ENCODE data around the gene TFAP2C.

The TFAP2C gene

DNA sequence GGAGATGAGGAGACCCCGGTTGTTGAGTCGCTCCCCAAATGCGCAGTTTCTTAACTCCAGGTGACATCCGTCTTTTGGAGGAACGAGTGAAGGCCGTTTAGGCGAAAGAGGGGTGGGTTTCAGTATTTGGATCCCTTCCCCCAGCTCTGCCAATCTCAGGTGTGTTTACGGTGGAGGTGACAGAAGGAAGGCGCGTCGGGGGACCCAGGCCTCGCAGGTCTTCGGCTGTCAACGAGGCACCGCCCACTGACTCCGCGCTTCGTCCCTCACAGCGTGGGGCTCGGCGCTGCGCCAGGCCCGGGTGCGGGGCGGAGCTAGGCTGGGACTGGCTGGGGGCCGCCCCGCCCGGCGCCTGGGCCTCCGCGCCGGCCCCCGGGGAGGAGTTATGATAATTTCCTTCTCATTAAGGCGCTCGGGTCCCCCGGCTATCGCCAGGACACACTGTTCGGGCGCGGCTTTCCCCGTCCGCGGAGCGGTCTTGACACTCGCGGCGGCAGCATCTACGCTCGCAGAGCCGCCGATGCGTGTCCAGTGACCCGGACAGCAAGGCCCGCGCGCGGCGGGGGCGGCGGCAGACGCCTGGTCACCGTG, at the start of gene TFAP2C:
Gene TFAP2C (plus strand): TSS at position 434 of the 591 bp plus-strand sequence. CDS start 239 bp downstream, outside the sequence.
- DNase-seq (ENCODE audit: low read depth) = no peak

DNA sequence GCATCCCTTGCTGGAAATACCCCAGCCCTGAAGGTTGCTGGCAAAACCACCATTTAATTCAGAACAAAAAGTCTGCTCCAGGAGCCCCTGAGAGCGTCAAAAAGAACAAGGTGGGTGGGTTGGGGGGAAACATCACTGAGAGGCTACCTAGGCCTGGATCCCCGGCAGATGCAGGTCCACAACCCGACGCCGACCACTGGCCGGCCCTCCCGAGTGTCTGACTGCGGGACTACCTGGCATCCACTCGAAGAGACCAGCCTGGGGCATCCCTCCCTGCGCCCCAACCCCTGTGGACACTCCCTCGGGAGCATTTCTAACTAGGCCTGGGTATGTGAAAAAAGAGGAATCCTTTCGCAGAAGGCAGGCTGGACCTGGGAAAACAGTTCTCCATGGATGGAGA, 48.9 kb upstream of the TFAP2C start:
- no peak for DNase-seq (ENCODE audit: low read depth)

DNA sequence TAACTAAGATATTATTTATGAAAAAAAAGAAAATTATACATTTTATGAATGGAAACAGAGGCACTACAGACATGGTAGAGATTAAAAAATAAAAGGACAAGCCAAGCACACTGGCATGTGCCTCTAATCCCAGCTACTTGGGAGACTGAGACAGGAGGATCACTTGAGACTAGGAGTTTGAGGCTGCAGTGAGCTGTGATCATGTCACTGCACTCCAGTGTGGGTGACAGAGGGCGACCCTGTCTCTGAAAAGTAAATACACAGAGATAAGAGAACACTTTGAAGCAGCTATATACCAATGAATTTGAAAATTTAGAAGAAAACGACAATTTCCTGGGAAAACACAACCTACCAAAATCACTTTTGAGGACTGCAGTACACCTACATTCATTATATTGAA, 47.4 kb upstream of the TFAP2C start:
- no peak for DNase-seq (ENCODE audit: low read depth)

DNA sequence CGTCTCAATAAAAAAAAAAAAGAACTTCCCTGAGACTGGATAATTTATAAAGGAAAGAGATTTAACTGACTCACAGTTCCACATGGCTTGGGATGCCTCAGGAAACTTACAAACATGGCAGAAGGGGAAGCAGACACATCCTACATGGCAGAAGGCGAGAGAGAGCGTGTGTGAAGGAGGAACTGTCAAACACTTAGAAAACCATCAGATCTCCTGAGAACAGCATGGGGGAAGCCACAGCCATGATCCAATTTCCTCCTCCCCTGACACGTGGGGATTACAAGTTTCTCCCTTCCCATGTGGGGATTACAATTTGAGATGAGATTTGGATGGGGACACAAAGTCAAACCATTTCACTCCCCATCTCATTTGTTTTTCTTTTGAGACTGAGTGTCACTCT, 46.6 kb upstream of the TFAP2C start:
- no peak for DNase-seq (ENCODE audit: low read depth)

DNA sequence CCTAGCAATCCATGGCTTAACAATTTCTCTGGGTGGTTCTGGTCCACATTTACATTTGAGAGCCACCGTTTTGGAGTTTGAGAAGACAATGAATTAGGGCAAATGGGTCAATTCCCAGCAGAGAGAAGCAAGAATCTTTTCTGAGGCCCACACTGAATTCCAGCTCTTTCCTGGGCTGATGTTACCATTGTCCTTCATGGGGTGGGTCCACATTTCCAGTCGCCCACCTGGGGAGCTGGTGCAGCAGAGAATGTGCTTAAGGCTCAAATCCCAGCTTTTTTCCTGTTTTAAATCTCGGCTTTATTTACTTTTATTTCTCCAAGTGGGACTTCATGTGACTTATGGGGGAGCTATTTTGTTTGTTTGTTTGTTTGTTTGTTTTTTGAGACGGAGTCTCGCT, 44.2 kb upstream of the TFAP2C start:
- DNase-seq (ENCODE audit: low read depth) = no peak

DNA sequence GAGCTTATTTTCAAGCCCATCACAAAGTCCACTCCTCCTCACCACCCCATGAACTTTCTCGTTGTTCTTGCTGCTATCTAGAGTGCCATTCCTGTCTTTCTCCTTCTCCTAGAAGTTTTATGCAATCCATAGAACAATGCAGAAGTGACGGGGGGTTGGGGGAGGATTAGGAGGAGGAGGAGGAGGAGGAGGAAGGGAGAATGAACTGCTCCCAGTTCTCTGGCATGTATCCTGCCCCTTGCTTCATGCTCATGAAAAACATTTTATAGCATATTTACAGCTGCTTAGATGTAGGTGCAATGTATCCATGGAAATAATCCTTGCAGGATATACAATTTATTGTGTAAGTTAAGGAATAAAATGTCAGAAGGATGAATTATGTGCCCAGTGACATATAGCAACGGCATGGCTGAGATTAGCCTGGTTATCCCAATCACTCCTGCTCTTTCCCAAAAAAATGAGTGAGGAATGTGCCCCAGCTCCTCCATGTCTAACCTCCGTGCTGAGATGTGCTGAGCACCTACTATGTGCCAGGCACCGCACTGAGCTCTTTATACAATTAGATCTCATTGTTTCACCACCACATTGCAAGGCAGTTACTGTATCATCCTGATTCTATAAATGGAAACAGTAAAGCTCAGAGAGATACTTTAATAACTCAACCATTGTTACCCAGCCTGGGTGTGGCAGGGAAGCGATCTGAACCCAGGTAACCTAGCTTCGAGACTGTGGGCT, 41.6 kb upstream of the TFAP2C start:
- DNase-seq (ENCODE audit: low read depth) = no peak

DNA sequence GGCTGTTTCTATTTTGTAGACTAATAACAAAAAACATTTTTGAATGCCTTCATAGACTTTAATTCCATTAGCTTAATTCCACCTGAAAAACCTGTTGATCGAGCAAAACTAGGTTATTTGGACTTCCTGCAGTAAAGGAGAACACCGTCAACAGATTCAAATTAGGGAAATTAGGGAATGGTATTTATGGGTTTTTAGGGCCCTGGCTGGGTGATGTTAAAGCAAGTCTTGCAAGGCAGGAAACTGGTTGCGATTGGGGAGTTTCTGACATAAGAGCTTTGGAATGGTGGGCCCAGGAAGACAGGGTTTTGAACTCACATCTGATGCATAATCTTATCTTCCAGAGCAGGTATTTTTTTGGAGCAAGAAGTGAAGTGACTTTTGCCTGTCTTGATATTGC, 40.1 kb upstream of the TFAP2C start:
- DNase-seq (ENCODE audit: low read depth) = no peak

DNA sequence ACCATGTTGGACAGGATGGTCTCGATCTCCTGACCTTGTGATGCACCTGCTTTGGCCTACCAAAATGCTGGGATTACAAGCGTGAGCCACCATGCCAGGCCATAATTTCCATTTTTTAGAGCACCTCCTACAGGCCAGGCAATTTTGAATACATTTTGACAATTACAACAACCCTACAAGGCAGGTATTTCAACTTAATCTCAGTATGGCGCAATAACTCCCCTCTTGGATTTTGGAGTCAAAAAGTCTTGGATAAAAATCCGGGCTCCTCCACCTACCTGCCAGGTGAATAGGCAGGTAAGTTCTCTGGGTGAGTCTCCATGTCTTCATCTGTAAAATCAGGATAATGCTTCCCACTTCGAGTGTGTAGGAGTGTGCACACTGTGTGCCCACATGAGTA, 39.5 kb upstream of the TFAP2C start:
- DNase-seq (ENCODE audit: low read depth) = no peak

DNA sequence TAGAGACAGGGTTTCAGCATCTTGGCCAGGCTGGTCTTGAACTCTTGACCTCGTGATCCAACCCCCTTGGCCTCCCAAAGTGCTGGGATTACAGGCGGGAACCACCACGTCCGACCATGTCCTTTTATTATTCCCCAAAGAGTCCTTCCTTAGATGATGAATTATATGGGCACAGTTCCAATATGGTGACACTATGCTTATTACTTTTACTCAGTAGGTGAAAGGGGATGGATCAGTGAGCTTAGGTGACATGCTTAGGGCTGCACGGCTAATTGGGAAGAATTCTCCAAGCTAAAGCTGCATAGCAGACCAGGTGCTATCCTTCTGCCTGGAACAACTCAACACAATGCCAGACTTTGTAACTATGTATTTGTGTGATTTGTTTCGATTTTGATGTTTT, 38.2 kb upstream of the TFAP2C start:
- DNase-seq (ENCODE audit: low read depth) = no peak

DNA sequence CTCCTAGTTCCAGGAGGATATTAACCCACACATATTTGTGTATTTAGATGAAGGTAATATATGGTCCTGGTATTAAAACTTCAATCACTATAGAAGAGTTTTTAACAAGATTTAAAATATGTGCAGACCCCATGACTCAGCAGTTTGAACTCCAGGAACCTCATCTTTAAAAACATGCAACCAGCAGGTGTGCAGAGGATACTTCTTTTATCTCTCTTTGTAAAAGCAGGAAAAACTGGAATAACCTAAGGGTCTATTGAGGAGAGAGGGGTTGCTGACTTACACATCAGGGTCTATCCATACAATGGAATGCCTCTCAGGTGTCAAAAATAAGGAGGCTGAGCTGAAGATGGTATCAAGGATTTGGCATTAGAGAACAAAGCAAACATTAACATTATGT, 36.9 kb upstream of the TFAP2C start:
- DNase-seq (ENCODE audit: low read depth) = no peak

DNA sequence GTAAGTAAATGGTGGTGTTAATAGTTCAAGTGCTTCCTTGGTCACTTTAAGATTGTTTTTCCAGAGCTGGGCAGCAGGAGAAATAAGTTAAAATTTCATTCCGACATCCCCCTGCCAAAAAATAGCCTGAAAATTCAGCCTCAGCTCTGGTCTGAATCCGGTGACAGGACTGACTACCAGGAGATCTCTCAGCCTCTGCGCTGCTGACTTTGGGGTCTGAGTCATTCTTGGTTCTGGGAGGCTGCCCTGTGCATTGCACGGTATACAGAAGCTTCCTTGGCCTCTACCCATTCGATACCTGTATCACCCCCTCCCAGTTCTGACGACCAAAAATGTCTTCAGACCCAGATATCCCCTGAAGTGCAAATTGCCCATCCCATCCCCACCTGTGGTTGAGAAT, 36.3 kb upstream of the TFAP2C start:
- no peak for DNase-seq (ENCODE audit: low read depth)

DNA sequence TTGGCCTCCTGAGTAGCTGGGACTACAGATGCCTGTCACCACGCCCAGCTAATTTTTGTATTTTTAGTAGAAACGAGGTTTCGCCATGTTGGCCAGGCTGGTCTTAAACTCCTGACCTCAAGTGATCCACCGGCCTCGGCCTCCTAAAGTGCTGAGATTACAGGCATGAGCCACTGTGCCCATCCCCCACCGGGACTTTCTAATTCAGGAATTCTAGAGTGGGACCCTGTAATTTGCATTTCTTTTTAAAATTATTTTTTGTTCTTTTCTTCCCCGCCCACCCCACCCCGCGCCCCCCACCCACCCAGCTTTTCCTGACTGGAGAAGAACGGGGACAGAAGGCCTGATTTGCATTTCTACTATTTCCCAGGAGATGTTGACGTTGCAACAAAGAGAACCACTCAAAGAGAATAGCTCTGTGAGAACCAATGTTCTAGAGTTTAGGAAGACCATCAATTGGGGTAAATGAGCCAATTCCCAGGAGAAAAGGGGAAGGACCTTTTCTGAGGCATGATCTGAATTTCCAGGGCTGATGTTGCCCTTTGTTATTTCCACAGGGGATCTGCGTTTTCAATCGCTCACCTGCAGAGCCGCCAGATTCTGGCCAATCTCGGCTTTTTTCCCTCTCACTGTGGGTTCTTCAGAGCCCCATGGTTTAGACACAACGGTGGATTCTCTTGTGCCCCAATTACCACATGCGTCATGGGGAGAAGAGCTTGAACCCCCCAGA, 33.2 kb upstream of the TFAP2C start:
- no peak for DNase-seq (ENCODE audit: low read depth)

DNA sequence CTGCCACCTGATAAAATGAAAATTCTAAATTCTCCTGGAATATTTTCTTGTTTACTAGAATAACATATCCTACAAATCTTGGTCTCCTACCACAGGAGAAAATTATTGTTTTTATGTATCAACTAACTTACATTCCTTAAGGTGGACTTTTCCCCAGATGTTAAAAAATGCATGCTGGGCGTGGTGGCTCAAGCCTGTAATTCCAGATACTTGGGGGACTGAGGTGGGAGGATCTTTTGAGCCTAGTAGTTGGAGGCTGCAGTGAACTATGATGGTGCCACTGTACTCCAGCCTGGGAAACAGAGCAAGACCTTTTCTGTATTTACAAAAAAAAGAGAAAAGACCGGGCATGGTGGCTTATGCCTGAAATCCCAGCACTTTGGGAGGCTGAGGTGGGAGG, 27.9 kb upstream of the TFAP2C start:
- DNase-seq (ENCODE audit: low read depth) = no peak

DNA sequence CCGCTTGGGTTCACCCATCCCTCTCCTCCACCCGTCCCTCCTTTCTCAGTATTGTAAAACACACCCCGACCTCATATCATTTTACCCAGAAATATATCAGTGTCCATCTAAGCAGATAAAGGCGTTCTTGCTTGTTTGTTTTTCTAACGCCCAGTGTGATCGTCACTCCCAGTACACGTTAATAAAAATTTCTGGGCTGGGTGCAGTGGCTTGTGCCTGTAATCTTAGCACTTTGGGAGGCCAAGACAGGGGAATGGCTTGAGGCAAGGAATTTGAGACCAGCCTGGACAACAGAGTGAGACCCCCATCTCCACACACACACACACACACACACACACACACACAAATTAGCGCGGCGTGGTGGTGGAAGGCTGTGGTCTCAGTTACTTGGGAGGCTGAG, 24.4 kb upstream of the TFAP2C start:
- no peak for DNase-seq (ENCODE audit: low read depth)

DNA sequence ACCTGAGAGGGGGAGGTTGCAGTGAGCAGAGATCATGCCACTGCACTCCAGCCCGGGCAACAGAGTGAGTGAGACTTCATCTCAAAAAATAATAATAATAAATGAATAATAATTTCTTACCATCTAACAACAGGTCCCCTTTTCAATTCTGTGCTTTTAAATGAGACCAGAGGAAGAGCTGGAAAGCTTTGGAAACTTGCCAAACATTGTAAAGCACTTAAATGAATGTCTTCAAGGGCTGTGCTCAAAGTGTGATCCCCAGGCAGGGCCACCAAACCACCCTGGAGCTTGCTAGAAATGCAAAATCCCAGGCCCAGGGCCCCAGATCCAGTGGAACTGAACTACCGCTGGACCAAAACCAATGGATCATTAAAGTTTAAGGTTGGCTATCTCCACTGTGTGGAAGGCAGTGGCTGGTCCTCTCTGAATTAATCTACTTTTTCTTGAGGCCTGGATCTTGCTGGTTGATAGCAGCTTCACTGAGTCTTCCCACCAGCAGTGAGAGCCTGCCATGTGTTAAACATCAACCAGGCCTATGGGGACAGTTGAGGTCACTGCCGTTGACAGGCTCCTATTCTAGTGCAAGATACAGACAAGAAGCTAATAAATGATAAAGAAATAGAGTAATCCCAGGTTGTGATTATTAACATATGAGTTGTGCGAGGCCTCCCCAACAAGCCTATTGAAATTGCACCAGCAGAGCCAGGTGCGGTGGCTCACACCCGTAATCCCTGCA, 23.7 kb upstream of the TFAP2C start:
- DNase-seq (ENCODE audit: low read depth) = no peak

DNA sequence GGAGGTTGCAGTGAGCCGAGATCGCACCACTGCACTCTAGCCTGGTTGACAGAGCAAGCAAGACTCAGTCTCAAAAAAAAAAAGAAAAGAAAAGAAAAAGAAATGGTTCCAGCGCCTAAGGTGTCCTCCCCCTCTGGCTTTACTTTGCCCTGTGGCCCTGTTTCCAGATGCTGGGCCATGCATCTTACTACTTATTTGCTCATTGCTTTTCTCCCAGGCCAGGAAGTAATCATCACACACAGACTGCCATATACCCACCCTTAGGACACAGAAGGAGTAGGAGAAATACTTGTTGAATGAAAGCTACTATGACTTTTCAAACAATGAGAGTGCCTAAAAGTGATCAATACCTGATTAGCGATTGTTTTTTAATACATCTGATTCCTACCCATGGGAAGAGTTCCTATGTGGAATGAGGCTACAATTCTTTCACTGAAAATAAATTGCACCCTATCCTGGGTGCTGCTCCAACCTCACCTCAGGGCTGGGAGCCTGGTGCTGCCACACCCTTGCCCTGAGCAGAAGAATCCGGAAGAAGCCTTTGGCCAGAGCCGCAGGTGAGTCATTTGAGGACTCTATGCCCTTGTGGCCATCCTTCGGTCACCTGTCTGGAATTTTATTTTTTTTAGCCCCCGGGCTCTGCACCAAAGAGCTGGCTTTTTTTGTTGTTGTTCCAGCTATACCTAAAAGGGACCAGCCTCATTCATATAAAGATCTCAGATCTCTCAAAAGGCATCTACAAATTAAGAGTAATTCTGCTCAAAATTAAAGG, 22.7 kb upstream of the TFAP2C start:
- no peak for DNase-seq (ENCODE audit: low read depth)

DNA sequence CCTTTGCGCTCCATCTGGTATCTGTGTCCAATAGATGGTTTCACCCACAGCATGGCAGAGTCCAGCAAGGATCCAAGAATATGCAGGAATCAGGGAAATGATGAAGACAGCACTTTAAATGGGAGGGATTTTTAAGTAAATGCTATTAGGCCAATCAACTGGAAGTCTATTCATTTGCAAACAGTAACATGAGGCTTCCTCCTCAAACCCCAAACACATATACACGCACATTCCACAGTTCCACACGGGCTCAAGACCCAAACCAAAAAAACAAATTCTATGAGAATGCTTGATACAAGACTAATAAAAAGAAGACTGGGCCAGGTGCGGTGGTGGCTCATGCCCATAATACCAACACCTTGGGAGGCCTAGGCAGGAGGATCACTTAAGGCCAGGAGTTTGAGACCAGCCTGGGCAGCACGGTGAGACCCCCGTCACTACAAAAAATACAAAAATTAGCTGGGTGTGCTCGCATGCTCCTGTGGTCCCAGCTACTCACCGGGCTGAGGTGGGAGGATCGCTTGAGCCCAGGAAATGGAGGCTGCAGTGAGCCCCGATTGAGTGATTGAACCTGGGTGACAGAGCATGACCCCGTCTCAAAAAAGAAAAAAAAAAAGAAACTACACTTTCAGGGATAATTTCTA, 21.9 kb upstream of the TFAP2C start:
- no peak for DNase-seq (ENCODE audit: low read depth)

DNA sequence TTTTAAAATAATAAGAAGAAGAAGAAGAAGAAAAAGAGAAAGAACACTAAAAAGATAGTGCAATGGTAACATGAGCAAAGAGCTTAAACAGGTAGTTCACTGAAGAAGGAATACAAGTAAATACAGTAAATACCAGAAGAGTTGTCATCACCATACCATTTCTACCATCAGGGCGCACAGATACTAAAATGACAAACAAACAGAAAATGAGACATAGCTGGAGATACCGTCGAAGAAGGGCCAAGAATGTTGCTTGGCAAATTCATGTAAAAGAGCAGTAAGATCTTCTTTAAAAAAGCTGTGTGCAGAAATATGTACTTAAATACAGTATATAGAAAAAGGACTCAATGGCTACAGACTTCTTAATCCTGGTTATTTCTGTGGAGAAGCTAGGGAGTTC, 20.7 kb upstream of the TFAP2C start:
- no peak for DNase-seq (ENCODE audit: low read depth)

DNA sequence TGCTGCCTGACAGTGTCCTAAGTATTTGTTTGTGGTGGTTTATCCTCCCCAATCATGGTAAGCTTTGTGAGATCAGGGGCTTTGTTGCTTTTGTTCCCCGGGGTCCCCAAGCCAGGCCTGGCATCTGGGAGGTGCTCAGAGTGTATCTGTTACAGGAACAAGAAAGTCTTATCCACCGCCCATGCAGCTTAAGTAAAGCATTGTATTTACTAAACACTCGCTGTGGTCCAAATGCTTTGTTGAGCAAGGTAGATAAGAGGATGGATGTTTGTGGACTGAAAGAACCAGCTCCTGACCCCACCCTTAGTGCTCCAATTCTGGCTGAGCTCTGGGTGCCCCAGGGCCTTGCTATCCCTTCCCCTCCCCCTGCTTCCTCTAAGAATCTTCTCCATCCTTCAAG, 19.8 kb upstream of the TFAP2C start:
- no peak for DNase-seq (ENCODE audit: low read depth)

DNA sequence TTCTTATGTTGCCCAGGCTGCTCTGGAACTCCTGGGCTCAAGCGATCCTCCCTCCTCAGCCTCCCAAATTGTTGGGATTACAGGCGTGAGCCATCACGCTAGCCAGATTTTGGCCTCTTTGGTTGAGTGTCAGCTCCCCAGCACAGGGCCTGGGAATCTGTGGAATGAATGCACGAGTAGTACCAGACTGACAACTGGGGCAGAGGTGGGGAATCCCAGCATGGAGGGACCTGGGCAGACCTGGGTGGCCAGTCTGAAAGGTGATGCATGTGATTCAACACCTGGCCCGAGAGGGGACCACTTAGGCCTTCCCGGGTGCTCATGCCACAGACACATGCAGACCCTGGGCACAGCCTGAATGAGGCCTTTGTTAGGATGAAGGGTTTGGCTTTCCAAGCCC, 19.0 kb upstream of the TFAP2C start:
- no peak for DNase-seq (ENCODE audit: low read depth)

DNA sequence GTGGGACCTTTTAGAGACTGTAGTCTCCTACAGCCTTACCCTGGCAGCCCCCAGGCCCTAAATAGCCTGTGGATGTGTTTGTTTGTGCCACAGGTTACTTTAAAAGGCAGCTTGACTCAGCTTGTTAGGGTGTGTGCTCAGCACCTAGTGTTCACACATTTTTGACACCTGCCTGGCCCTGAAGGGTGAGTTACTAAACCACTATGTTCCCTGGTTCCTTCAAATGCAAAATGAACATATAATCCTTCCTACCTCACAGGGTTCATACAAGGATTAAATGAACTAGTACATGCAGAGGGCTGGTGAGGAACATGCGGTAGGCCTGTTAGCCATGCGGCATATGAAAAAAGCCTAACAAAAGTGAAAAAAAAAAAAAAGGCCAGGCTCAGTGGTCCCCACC, 14.9 kb upstream of the TFAP2C start:
- no peak for DNase-seq (ENCODE audit: low read depth)

DNA sequence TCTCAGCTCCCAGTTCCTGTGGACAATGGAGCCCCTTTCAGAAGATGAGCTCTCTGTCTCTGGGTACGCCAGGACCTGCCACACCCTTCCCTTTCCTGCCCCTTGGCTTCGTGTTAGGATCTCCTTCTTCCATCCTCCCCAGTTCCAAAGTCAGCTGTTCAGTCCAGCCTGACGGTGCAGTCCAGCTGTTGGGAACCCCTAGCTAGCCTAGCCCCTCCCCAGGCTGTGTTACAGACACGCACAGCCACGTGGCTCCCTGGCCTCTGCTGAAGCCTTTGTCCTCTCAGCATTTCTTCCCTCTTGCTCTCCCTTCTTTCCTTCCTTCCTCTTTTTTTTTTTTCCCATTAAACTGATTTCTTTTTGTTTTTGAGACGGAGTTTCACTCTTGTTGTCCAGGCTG, 12.4 kb upstream of the TFAP2C start:
- no peak for DNase-seq (ENCODE audit: low read depth)
